CD4-positive, alpha-beta T cell (primary cell): Measurements from ENCODE around the gene TARM1. TPM values are rescaled to one million over a fixed set of nuclear protein-coding genes. Genes with fewer than 3 reads are reported as not detected.

Experiments
- ATAC-seq: fragments of 200-7000 bp; cut with Tn5 transposase; one replicate; pipeline ENCODE4 v1.10.0; 2022; ENCODE audit warnings: mild to moderate bottlenecking; ENCODE audit not compliant: poor library complexity
- CTCF ChIA-PET: fragments of 350-600 bp; sonication (Branson Sonifier 250); formaldehyde crosslinking; loops from one replicate; lab custom pipeline; 2021; ENCODE audit warnings: antibody characterized with exemption, inconsistent platforms; lab: Charles Lee
- POLR2A ChIA-PET: fragments of 350-600 bp; sonication (Branson Sonifier 250); formaldehyde crosslinking; loops from one replicate; lab custom pipeline; 2021; ENCODE audit warnings: antibody characterized with exemption, inconsistent platforms; lab: Charles Lee
- DNase-seq, 14 experiments: peaks; one replicate each; pipeline ENCODE4 v3.0.0-alpha.2; 2013 to 2020; ENCODE audit warnings: mixed read lengths in 2 of 14
- H3K27ac ChIP-seq, 2 donors: one replicate each; pipeline versions ENCODE4 v1.5.1 to v1.7.0; 2013; ENCODE audit warnings: low read length in 2 of 2, low read depth in 1 of 2, mild to moderate bottlenecking in 1 of 2
- H3K27me3 ChIP-seq, 2 experiments: 1 replicate in 1 of 2; 2 replicates in 1 of 2; pipeline versions ENCODE4 v1.6.1 to v1.7.0; 2013; ENCODE audit warnings: low read length in 2 of 2, control low read depth in 1 of 2, mild to moderate bottlenecking in 1 of 2, moderate library complexity in 1 of 2; ENCODE audit not compliant: insufficient read depth in 2 of 2, control insufficient read depth in 1 of 2
- H3K36me3 ChIP-seq: one replicate; pipeline ENCODE4 v1.6.1; 2013; ENCODE audit warnings: low read length, control low read depth; ENCODE audit not compliant: insufficient read depth
- H3K4me1 ChIP-seq: one replicate; pipeline ENCODE4 v1.6.1; 2013; ENCODE audit warnings: low read length, control low read depth; ENCODE audit not compliant: insufficient read depth
- H3K4me3 ChIP-seq: one replicate; pipeline ENCODE4 v1.5.1; 2013; ENCODE audit warnings: mild to moderate bottlenecking, low read length, moderate library complexity
- H3K9me3 ChIP-seq, 2 experiments: 1 replicate in 1 of 2; 2 replicates in 1 of 2; pipeline versions ENCODE4 v1.6.1 to v1.7.0; 2013; ENCODE audit warnings: low read length in 2 of 2, mild to moderate bottlenecking in 2 of 2, control low read depth in 1 of 2, moderate library complexity in 1 of 2; ENCODE audit not compliant: control insufficient read depth in 1 of 2, insufficient read depth in 1 of 2
- H3K27ac Mint-ChIP-seq: one replicate; pipeline ENCODE4 v1.8.0; 2020; ENCODE audit warnings: mixed read lengths
- H3K27me3 Mint-ChIP-seq: one replicate; pipeline ENCODE4 v1.8.0; 2021; ENCODE audit warnings: mixed read lengths
- H3K36me3 Mint-ChIP-seq: one replicate; pipeline ENCODE4 v1.8.0; 2021; ENCODE audit warnings: low read depth, mixed read lengths
- H3K4me1 Mint-ChIP-seq: one replicate; pipeline ENCODE4 v1.8.0; 2021; ENCODE audit warnings: low read depth, mixed read lengths
- H3K4me3 Mint-ChIP-seq: one replicate; pipeline ENCODE4 v1.8.0; 2020; ENCODE audit warnings: mild to moderate bottlenecking, mixed read lengths
- H3K9me3 Mint-ChIP-seq: one replicate; pipeline ENCODE4 v1.8.0; 2020; ENCODE audit warnings: mixed read lengths
- intact Hi-C, 2 experiments: fragments of 100-400 bp; cut with DNase I in 1 of 2; cut with micrococcal nuclease in 1 of 2; formaldehyde crosslinking; loops; one replicate each; pipeline versions ENCODE4 v1.15.1 to v1.9.0; 2023 to 2025; cut with DNase I, micrococcal nuclease
- total RNA-seq, 174 experiments: library from RNA in 2 of 174; stranded (reverse) in 2 of 174; gene quantifications; one replicate each; pipeline ENCODE4 v1.2.3 and lab custom pipeline; 2021 to 2026
- TF ChIP-seq, protein P1 (sequence below): fragments of 200-600 bp; IDR thresholded peaks from one replicate; pipeline ENCODE4 v1.8.0; 2022; ENCODE audit warnings: antibody characterized with exemption, mild to moderate bottlenecking

TARM1 gene
- total RNA-seq, 2 experiments from 2014 or later = not detected

DNA sequence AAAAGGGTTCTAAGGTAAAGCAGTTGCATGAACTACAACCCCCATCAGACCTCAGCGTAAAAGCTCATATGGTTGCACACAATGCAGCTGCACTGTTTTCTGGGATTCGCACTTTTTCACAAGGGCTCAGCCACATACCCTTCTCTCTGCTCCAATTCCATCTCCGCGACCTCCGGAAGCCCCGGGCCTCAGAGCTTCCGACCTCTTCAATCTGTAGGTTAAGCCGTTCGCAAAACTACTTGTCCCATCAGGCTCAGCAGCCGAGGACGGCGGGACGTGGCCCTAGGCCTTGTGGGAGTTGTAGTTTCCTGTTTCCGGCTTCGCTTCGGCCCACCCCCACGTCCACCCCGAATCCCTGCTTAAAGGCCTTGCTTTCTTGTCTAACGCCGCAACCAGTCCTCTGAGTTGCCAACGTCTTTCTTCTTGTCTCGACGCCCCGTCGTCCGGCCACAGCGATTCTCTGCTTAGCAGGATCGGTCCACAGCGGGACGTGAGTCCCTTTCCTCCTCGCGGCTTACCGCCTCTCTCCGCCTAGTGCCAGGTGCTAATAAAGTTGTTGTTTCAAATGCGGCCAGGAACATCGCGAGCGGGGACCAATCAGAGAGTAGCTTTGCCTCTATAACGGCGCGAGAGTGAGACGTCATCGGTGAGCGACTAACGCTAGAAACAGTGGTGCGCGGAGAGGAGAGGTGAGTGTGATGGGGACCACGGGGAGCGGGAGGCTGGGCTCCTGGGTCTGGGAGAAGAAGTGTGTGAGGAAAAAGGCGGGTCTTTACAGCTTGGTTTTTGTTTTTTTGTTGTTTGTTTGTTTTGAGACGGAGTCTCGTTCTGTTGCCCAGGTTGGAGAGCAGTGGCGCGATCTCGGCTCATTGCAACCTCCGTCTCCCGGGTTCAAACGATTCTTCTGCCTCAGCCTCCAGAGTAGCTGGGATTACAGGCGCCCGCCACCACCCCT is 34.2 kb upstream of the TARM1 start, which contains the start of the genes PRPF31 and TFPT:
Gene PRPF31, plus strand, starts transcription at position 646 of the 955 bp plus-strand sequence. CDS start 2,525 bp downstream, outside the sequence.
Gene TFPT, minus strand, starts transcription at position 549 of the 955 bp plus-strand sequence. Its CDS starts 388 bp downstream, at position 161.
- peak within 1 kb of the TSS; percentile 83 for H3K4me3 ChIP-seq
- no peaks in the 10 kb centered on the region for H3K9me3 ChIP-seq
- TF ChIP-seq, protein P1, sequence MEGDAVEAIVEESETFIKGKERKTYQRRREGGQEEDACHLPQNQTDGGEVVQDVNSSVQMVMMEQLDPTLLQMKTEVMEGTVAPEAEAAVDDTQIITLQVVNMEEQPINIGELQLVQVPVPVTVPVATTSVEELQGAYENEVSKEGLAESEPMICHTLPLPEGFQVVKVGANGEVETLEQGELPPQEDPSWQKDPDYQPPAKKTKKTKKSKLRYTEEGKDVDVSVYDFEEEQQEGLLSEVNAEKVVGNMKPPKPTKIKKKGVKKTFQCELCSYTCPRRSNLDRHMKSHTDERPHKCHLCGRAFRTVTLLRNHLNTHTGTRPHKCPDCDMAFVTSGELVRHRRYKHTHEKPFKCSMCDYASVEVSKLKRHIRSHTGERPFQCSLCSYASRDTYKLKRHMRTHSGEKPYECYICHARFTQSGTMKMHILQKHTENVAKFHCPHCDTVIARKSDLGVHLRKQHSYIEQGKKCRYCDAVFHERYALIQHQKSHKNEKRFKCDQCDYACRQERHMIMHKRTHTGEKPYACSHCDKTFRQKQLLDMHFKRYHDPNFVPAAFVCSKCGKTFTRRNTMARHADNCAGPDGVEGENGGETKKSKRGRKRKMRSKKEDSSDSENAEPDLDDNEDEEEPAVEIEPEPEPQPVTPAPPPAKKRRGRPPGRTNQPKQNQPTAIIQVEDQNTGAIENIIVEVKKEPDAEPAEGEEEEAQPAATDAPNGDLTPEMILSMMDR = no peak
- H3K36me3 ChIP-seq = peaks cover 26% of the 10 kb centered on the region
- POLR2A ChIA-PET = interaction anchor here (0.6 to 4.2 kb wide), 25 partner anchors 9 to 1926 kb away, joined by 3 to 151 read pairs (median 4); partner anchors contain the start of genes CNOT3, FIZ1, LENG1 and LENG8
- peaks cover 27% of the 10 kb centered on the region for H3K4me1 Mint-ChIP-seq
- DNase-seq = peak; percentile 90 to 98 (median 95)
- CTCF ChIA-PET = interaction anchor here (1.1 to 1.7 kb wide), 4 partner anchors 19 to 53 kb away, joined by 3 to 6 read pairs (median 5); partner anchors contain the start of gene CNOT3
- peak; percentile 86 for ATAC-seq
- H3K4me1 ChIP-seq = peaks cover 33% of the 10 kb centered on the region
- no peaks in the 10 kb centered on the region for H3K27me3 ChIP-seq
- no peaks in the 10 kb centered on the region for H3K9me3 Mint-ChIP-seq
- no peaks in the 10 kb centered on the region for H3K27me3 Mint-ChIP-seq
- peaks cover 40% of the 10 kb centered on the region for H3K36me3 Mint-ChIP-seq
- intact Hi-C loops = loop anchor here (1.0 to 5.0 kb wide), 8 partner anchors 13 to 248 kb away; partner anchors contain the start of genes NDUFA3 (in 2 of the 2), CNOT3 (in 1 of the 2), LENG1 (in 1 of the 2) and MBOAT7 (in 1 of the 2)
- H3K27ac Mint-ChIP-seq = peak within 1 kb of the TSS; percentile 81
- peak within 1 kb of the TSS; percentile 87 for H3K4me3 Mint-ChIP-seq
- peak within 1 kb of the TSS; percentile 65 to 87 for H3K27ac ChIP-seq

DNA sequence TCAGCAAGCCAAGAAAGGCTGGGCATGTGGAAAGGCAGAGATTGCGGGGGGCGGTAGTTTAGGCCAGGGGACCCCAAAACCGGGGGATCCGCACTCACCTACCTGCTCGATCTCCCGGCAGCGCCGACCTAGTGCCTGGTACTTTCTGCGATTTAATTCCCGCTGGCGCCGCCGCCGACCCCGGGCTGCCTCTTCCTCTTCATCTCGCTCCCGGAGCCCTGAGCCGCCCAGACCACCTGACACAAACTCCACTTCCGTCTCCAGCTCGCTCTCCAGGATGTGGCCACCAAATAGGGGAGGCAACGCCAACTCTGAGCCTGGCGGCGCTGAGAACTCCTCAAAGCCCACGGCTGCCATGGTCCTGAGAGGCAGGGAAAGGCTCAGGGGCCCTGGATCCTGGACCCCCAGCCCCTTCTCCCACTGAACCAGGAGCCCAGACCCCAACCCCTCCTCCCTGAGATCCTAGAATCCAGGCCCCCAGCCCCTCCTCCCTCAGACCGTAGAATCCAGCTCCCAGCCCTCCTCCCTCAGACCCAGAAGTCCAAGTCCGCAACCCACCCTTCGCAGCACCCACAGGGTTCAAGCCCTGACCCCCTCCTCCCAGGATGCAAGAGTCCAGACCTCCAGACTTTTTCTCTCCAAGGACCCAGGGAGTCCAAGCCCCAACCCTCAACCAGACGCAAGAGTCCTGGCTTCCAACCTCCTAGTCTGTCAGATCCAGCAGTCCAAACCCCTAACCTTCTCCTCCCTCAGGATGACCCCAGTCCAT is 33.4 kb upstream of the TARM1 start:
- TF ChIP-seq, protein P1 = no peak
- ATAC-seq = peak; percentile 34
- Mint-ChIP-seq H3K4me1 (peaks cover 27% of the 10 kb centered on the region), H3K9me3 (no peaks in the 10 kb centered on the region), H3K4me3 (peak overlapping the region; percentile 87), H3K27ac (peak overlapping the region; percentile 81), H3K36me3 (peaks cover 40% of the 10 kb centered on the region), H3K27me3 (no peaks in the 10 kb centered on the region)
- Histone ChIP-seq H3K36me3 (peaks cover 26% of the 10 kb centered on the region), H3K4me3 (peak overlapping the region; percentile 83), H3K27ac (peak overlapping the region; percentile 65 to 87), H3K27me3 (no peaks in the 10 kb centered on the region), H3K9me3 (no peaks in the 10 kb centered on the region), H3K4me1 (peaks cover 33% of the 10 kb centered on the region)
- CTCF ChIA-PET = interaction anchor here (1.1 to 1.7 kb wide), 3 partner anchors 19 to 54 kb away, joined by 3 to 6 read pairs (median 5); no protein-coding TSS in a partner anchor
- peak in 10 of 14 experiments; percentile 32 to 82 (median 49) for DNase-seq
- intact Hi-C loops = loop anchor here (1.0 to 5.0 kb wide), 8 partner anchors 12 to 247 kb away; partner anchors contain the start of genes NDUFA3 (in 2 of the 2), CNOT3 (in 1 of the 2), LENG1 (in 1 of the 2) and MBOAT7 (in 1 of the 2)
- POLR2A ChIA-PET = interaction anchor here (0.6 to 4.2 kb wide), 18 partner anchors 10 to 1925 kb away, joined by 3 to 151 read pairs (median 6); partner anchors contain the start of genes CNOT3, LENG1, LENG8 and MBOAT7
